Measurements from ENCODE around the gene KCNJ2.

KCNJ2 gene

GRCh38 chr17:70206361-70207010 is 37.2 kb downstream of the KCNJ2 start:
- peak; percentile 56 for DNase-seq

GRCh38 chr17:70207184-70207583 is 37.9 kb downstream of the KCNJ2 start:
- DNase-seq = no peak

GRCh38 chr17:70208080-70208794 is 38.9 kb downstream of the KCNJ2 start:
- no peak for DNase-seq

- no peak for DNase-seq
Observed at GRCh38 chr17:70208825-70209555, 39.7 kb downstream of the KCNJ2 start.

- no peak for DNase-seq
Observed at GRCh38 chr17:70215656-70216055, 46.3 kb downstream of the KCNJ2 start.

- DNase-seq = peak; percentile 23
Observed at GRCh38 chr17:70217571-70217970, 48.2 kb downstream of the KCNJ2 start.

GRCh38 chr17:70225276-70225675 is 55.9 kb downstream of the KCNJ2 start:
- no peak for DNase-seq
